Neural cell (in vitro differentiated cells): ENCODE measurements around the gene GPBAR1.

ENCODE experiments used
- CTCF ChIP-seq: fragments of 450-650 bp; IDR thresholded peaks from 2 replicates; pipeline ENCODE4 v1.5.1; 2014; ENCODE audit warnings: antibody characterized with exemption, mild to moderate bottlenecking, moderate library complexity; ENCODE audit not compliant: poor library complexity, severe bottlenecking
- MXI1 ChIP-seq: fragments of 450-650 bp; conservative IDR thresholded peaks from 2 replicates; pipeline ENCODE4 v1.6.1; 2014; ENCODE audit warnings: antibody characterized with exemption, mild to moderate bottlenecking; ENCODE audit not compliant: poor library complexity, severe bottlenecking
- RAD21 ChIP-seq: fragments of 450-650 bp; conservative IDR thresholded peaks from 2 replicates; pipeline ENCODE4 v1.6.1; 2014; ENCODE audit warnings: antibody characterized with exemption, mild to moderate bottlenecking, moderate library complexity

GRCh38 chr2:218284106-218284811 is 23.4 kb downstream of the GPBAR1 start:
- TF ChIP-seq CTCF (no peak), RAD21 (no peak), MXI1 (no peak)
